HG02610 (cell line): ENCODE data around the gene OCSTAMP.
A peak's percentile ranks its signal among the peaks of the same experiment; 100 is the strongest.

Experiments
- ATAC-seq: cut with Tn5 transposase; IDR thresholded peaks from one replicate; pipeline ENCODE4 v1.9.1; 2021; ENCODE audit warnings: mild to moderate bottlenecking, moderate library complexity; ENCODE audit not compliant: unreplicated experiment

Gene OCSTAMP

GRCh38 chr20:46573788-46574584 is 23.5 kb upstream of the OCSTAMP start:
- no peak for ATAC-seq

DNA sequence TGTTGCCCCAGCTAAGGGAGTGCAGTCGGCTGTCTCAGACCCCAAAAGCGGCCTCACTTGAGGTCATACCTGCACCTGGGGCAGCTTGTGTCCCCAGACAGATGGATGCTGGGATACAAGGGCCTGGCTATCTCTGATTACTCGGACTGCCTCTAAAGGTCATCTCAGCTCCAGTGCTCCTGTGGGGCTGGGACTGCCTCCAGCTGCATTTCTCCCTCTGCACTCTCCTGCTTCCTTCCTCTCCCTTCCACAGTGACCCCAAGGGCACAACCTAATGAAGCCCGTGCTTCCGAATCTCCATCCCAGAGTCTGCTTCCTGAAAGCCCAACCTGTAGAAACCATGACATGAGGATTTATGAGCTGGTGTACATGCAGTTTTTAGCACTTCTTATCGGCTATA is 22.8 kb upstream of the OCSTAMP start:
- ATAC-seq: no peak

DNA sequence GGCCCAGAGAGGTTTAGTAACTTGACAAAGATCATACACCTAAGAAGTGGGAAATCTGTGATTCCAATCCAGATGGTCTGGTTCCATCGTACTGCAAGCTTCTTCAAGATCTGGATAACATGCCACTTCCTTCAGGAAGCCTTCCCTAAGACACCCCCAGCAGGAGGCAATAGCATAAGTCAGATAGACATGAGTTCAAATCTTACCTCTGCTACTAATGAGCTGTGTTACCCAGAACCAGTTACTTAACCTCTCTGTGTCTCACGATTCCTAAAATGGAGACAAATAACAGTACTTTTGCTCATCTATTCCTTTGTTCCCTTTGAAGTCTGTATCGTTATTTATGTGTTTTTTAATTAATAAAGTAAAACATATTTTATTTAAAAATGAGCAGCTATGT is 22.3 kb upstream of the OCSTAMP start:
- ATAC-seq: no peak

GRCh38 chr20:46572153-46572552 is 21.7 kb upstream of the OCSTAMP start:
- ATAC-seq: no peak

GRCh38 chr20:46571418-46571817 is 21.0 kb upstream of the OCSTAMP start:
- no peak for ATAC-seq

- no peak for ATAC-seq
Measured at GRCh38 chr20:46570956-46571355, 20.5 kb upstream of the OCSTAMP start.

- no peak for ATAC-seq
Measured at GRCh38 chr20:46569961-46570360, 19.5 kb upstream of the OCSTAMP start.

GRCh38 chr20:46568570-46569129 is 18.2 kb upstream of the OCSTAMP start:
- ATAC-seq: no peak

GRCh38 chr20:46566125-46566524 is 15.7 kb upstream of the OCSTAMP start:
- ATAC-seq: no peak

- no peak for ATAC-seq
Measured at GRCh38 chr20:46564241-46564957, 13.9 kb upstream of the OCSTAMP start.

DNA sequence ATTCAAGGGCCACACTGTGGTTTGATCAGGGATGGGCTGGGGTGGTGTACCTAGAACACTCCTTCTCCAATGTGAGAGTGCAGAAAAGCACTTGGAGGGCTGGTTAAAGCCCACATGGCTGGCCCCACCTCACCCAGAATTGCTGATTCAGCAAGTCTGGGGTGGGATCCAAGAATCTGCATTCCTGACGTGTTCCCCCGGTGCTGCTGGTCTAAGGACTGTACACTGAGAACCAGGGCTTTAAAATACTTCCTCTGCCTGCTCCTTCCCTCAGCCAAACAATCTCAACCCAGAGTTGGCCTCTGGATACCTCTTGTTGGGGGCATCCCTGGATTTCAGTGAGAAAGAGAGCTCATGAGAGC is 13.4 kb upstream of the OCSTAMP start:
- ATAC-seq: no peak

- no peak for ATAC-seq
Measured at GRCh38 chr20:46563170-46563859, 12.9 kb upstream of the OCSTAMP start.

DNA sequence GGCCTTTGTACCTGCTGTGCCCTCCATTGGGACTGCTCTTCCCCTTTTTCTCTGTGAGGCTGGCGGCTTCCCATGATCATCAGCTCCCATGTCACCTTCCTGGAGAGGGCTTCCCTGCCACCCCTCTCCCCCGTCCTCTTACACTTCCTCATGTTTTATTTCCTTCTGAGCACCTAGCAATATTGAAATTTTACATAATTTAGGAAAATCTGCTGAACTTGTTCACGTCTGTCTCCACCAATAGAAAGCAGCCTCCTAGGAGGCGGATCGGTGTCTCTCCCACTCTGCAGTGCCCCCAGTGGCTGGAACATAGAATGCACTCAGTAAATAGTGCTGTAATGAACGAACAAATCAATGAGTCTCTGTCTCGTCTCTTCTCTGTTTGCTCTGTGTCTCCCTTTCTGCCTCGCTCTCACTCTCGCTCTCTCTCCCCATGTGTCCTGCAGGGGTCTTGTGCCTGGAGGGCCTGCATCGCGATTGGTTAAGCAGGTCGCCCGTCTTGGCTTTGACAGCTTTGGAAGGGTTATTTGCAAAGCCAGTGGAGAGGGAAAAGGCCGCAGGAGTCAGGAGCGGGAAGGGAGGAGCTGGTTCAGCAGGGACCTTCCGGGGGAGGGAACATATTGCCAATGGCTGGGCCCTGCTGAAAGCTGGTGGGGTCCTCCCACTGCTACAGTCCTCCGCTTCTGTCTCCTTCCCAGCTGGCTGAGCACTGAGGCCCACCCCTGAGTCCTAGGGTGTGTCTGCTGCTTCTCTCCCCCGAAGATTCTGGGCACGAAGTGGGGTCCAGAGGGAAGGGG is 12.1 kb upstream of the OCSTAMP start:
- ATAC-seq: peak; percentile 62

DNA sequence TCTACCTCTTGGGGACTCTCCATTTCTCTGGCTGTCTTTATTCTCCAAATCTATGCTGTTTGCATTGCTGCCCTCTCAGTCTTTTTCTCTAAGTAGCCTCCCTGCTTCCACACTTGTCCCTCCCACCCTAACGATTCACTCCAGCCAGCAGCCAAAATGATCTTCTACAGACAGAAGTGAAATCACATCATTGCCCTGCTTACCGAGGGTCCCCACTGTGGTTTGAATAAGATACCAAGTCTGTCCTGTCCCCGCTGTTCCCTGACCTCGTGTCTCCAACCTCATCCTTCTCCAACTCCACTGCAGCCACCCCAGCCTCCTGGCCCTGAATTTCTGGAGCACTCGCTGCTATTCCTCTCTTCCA is 11.5 kb upstream of the OCSTAMP start:
- ATAC-seq: no peak

- no peak for ATAC-seq
Measured at GRCh38 chr20:46559685-46560440, 9.4 kb upstream of the OCSTAMP start.

GRCh38 chr20:46559001-46559400 is 8.5 kb upstream of the OCSTAMP start:
- ATAC-seq: no peak

GRCh38 chr20:46558511-46558959 is 8.1 kb upstream of the OCSTAMP start:
- no peak for ATAC-seq

DNA sequence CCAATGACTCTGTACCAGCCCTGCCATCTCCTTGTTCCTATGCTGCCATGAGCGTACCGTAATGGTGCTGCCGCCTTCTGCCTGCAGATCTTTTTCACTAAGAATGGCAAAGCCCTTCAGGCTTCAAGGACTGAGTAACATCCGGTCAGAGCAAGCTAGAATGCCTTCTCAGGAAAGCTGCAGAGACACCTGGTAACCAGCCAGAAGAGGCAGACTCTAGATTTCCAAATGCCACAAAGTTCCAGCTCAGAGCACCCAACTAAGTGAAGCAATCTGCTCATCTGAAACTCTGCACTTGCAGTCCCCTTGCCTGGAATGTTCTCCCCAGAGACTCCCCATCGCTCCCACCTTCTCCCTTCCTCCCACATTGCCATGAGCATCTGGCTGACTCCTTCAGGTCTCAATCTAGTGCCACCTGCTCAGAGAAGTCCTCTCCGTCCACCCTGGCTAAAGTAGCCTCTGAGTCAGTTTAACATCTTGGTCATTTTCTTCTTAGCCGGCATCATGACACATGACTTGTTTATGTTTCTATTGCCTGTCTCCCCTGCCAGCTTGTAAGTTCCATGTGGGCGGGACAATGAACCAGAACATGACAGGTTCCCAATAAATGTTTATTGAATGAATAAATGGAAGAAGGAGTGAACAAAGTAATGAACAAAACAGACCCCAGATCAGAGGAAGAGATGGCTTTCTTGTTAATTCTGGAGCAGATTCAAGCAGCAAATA is 6.9 kb upstream of the OCSTAMP start:
- ATAC-seq: no peak

DNA sequence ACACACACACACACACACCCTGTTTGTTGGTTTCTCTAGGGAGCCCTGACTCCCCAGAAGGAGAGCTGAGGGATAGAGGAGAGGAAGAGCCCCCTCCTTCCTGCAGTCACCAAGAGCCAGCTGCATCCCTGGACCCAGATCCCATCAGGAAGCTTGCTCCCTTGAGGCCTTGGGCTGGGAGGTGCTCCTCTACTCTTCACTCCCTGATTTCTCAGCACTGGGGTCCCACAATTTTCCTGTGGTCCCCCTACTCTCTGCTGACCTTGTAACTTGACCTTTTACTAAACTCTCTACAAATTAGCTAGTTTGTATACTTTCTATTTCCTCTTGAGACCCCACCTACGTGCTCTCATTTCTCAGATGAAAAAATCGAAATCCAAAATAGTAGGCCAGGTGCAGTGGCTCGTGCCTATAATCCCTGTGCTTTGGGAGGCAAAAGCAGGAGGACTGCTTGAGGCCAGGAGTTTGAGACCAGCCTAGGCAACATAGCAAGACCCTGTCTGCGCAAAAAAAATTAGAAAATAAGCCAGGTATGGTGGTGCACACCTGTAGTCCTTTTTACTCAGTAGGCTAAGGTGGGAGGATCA is 5.0 kb upstream of the OCSTAMP start:
- ATAC-seq: no peak
